NCI-H187 (cell line): ENCODE measurements around the gene BCHE.
A peak's percentile ranks its signal among the peaks of the same experiment; 100 is the strongest.
"Not testable (repeated sequence)": the region's sequence is repeated elsewhere in the genome, so short reads cannot be mapped to it uniquely, and the experiment has no call there.

ENCODE experiments used
- DNase-seq, 2 experiments: peaks; one replicate each; lab custom pipeline; 2025; lab: John Stamatoyannopoulos, UW

Gene BCHE

GRCh38 chr3:165816209-165816608 is 21.0 kb downstream of the BCHE start:
- no peak for DNase-seq

- DNase-seq = no peak
Measured at GRCh38 chr3:165815682-165816081, 21.5 kb downstream of the BCHE start.

GRCh38 chr3:165814380-165814779 is 22.8 kb downstream of the BCHE start:
- no peak for DNase-seq

GRCh38 chr3:165807937-165808336 is 29.3 kb downstream of the BCHE start:
- DNase-seq = not testable (repeated sequence)

GRCh38 chr3:165805946-165806561 is 31.2 kb downstream of the BCHE start:
- no peak for DNase-seq

- DNase-seq = no peak
Measured at GRCh38 chr3:165803471-165803870, 33.8 kb downstream of the BCHE start.

- DNase-seq = peak; percentile 3 to 23
Measured at GRCh38 chr3:165800970-165801369, 36.3 kb downstream of the BCHE start.

- DNase-seq = no peak
Measured at GRCh38 chr3:165799026-165799425, 38.2 kb downstream of the BCHE start.

- DNase-seq = no peak
Measured at GRCh38 chr3:165797551-165797950, 39.7 kb downstream of the BCHE start.

GRCh38 chr3:165796701-165797100 is 40.5 kb downstream of the BCHE start:
- no peak for DNase-seq

GRCh38 chr3:165788531-165788930 is 48.7 kb downstream of the BCHE start:
- DNase-seq = no peak

GRCh38 chr3:165786013-165786412 is 51.2 kb downstream of the BCHE start:
- no peak for DNase-seq

GRCh38 chr3:165784337-165784736 is 52.9 kb downstream of the BCHE start:
- no peak for DNase-seq

GRCh38 chr3:165783383-165783782 is 53.8 kb downstream of the BCHE start:
- DNase-seq = no peak

GRCh38 chr3:165778891-165779290 is 58.3 kb downstream of the BCHE start:
- DNase-seq = no peak

- DNase-seq = no peak
Measured at GRCh38 chr3:165778456-165778855, 58.8 kb downstream of the BCHE start.

GRCh38 chr3:165775824-165776223 is 61.4 kb downstream of the BCHE start:
- DNase-seq = no peak

GRCh38 chr3:165770781-165771180 is 66.4 kb downstream of the BCHE start:
- no peak for DNase-seq

- DNase-seq = no peak
Measured at GRCh38 chr3:165768680-165769079, 68.5 kb downstream of the BCHE start.

- DNase-seq = no peak
Measured at GRCh38 chr3:165759041-165759440, 78.2 kb downstream of the BCHE start.

- no peak for DNase-seq
Measured at GRCh38 chr3:165755571-165755970, 81.7 kb downstream of the BCHE start.

- no peak for DNase-seq
Measured at GRCh38 chr3:165754219-165755007, 82.8 kb downstream of the BCHE start.

- DNase-seq = no peak
Measured at GRCh38 chr3:165753560-165753959, 83.7 kb downstream of the BCHE start.

GRCh38 chr3:165751637-165752036 is 85.6 kb downstream of the BCHE start:
- peak in 1 of 2 experiments; percentile 18 for DNase-seq
